Epithelial cell of proximal tubule (primary cell): Measurements from ENCODE around the gene DPCD. TPM values are rescaled to one million over a fixed set of nuclear protein-coding genes. Genes with fewer than 3 reads are reported as not detected.
"Not testable (repeated sequence)": the region's sequence is repeated elsewhere in the genome, so short reads cannot be mapped to it uniquely, and the experiment has no call there.

ENCODE experiments used
- DNase-seq: peaks from one replicate; pipeline ENCODE4 v3.0.0-alpha.2; 2011; ENCODE audit warnings: low read depth
- H3K4me3 ChIP-seq: 2 replicates; pipeline ENCODE4 v1.5.1; 2011; ENCODE audit warnings: low read depth, mild to moderate bottlenecking, low read length
- total RNA-seq: library from RNA; depleted of rRNA; stranded (reverse); fragments of >200 nt; gene quantifications from 2 replicates; pipeline ENCODE4 v1.2.3, GENCODE V29; 2015
- TF ChIP-seq, protein P1 (sequence below): conservative IDR thresholded peaks from 2 replicates; pipeline ENCODE4 v1.5.1; 2012; ENCODE audit warnings: low read depth, mild to moderate bottlenecking, low read length

The DPCD gene
- total RNA-seq, 1 donor from 2014 or later: 65.6 TPM

DNA sequence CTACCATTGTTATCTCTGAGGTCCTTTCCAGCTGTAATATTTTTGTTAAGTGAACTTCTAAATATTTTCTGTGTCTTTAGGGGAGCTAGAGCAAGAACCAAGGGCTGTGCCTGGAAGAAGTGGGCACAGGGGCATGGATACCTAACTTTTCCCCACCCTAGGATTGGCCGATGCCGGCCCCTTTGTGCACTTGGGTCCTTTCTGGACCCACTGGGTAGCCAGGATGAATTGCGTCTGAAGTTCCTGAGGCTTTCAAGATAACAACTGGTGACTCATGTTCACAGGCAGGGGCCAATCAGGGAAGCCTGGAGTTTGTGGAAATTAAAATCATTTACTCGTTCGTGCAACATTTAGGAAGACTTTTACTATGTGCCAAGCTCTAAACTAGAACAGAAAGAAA, 758 bp downstream of the DPCD start:
- TF ChIP-seq, protein P1, sequence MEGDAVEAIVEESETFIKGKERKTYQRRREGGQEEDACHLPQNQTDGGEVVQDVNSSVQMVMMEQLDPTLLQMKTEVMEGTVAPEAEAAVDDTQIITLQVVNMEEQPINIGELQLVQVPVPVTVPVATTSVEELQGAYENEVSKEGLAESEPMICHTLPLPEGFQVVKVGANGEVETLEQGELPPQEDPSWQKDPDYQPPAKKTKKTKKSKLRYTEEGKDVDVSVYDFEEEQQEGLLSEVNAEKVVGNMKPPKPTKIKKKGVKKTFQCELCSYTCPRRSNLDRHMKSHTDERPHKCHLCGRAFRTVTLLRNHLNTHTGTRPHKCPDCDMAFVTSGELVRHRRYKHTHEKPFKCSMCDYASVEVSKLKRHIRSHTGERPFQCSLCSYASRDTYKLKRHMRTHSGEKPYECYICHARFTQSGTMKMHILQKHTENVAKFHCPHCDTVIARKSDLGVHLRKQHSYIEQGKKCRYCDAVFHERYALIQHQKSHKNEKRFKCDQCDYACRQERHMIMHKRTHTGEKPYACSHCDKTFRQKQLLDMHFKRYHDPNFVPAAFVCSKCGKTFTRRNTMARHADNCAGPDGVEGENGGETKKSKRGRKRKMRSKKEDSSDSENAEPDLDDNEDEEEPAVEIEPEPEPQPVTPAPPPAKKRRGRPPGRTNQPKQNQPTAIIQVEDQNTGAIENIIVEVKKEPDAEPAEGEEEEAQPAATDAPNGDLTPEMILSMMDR: no peak
- peak overlapping the region; percentile 100 for H3K4me3 ChIP-seq
- DNase-seq: no peak

DNA sequence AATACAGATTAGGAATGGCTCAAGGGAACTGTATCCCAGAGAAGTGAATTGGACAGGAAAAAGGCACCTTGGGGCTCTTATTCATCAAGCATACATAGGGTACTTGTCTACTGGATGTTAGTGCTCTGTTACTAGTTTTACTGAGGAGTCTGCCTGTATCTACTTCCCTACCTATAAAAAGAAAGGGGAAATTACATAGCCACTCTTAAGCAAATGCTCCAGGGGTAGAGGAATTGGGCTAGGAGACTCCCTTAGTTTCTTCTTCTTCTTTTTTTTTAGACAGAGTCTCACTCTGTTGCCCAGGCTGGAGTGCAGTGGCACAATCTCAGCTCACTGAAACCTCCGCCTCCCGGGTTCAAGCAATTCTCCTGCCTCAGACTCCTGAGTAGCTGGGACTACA, 5.2 kb downstream of the DPCD start:
- not testable (repeated sequence) for H3K4me3 ChIP-seq, DNase-seq

DNA sequence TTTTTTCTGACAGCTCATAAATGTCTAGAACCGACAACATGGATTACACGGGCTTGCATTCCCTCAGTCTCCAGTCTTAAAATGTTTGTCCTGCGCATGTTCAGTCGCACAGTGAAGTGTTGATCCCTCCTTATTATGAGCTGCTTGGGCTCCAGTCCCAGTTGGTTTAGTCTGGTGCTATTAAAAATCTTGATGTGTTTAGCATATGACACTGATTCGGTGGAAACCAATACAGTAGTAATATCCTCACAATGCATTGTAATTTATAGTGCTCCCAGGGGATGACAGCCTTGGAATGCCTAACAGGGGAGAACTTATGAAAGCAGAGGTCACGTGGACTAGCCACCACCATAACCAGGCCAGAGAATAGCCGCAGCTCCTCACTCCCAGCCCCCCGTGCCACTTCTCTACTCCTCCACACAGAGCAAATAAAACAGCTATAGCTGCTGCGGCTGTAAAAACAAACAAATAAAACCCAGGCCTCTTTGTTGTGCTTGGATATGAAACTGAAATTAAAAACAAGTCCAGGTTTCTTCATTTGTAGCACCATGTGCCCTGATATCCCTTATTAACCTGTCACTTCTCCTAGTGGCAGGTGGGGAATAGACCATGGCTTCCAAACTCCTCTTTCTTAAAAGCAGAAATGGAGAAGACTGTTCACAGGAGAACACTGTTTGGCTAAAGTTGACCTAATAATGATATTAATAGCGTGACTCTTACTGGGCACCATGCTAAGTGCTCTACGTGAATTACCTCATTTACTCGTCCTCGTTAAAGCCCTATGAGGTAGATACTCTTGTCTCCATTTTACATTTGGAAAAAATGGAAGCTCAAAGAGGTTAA, 7.7 kb downstream of the DPCD start:
- TF ChIP-seq, protein P1: no peak
- DNase-seq: no peak
- H3K4me3 ChIP-seq: no peak overlapping the region

DNA sequence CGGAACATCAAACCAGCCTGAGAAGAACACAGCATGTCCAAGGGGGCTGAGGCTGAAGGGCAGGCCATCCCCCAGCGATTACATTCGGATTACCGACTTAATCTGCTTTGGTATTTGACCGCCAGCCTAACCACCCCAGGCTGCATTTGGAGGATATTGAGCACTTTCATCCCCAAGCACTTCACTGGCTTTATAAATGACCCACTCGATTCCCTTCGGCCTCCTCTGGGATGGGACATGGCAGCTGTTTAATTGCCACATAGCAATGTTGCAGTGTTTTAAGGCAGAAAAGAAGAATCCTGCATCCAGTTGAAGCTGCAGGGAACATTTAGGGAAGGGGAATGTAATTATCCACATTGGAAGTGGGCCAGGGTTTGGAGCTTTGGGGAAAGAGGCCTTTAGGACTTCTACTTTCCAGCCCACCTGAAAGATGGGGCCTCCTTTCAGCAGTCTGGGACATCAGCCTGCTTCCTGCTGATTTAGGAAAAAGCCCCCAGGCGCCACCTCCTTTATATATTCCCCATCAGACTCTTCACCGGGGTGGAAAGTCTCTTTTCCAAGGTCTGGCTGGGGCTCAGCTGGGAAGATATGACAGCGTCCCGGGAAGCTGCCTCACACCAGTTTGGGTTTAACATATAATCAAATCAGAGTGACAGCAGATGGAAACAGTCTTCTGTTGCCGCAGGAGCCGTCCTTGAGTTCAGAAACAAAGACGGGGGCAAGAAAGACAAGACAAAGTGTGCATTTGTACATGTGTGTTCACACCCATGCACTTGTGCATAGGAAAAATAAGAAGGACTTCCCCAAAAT, 9.2 kb downstream of the DPCD start:
- DNase-seq: no peak
- no peak overlapping the region for H3K4me3 ChIP-seq
- TF ChIP-seq, protein P1: no peak

DNA sequence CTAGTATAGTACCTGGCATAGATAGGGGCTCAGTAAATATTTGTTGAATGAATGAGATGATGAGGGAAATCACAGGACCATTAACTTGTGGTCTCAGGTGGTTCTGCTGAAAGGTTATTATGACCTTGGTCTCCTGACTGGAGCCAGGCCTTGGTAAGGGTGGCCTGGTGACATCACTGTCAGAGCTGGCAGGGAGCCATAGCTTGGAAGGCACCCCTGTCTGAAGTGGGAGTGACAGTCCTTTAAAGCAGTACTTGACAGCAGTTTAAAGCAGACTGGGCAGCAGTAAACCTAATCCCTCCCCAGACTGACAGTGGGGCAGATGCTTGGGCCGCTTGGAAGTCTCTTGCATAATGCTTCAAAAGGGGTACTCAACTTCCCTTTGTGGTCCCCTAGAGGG, 13.4 kb downstream of the DPCD start:
- no peak for DNase-seq
- TF ChIP-seq, protein P1: no peak
- no peak overlapping the region for H3K4me3 ChIP-seq

DNA sequence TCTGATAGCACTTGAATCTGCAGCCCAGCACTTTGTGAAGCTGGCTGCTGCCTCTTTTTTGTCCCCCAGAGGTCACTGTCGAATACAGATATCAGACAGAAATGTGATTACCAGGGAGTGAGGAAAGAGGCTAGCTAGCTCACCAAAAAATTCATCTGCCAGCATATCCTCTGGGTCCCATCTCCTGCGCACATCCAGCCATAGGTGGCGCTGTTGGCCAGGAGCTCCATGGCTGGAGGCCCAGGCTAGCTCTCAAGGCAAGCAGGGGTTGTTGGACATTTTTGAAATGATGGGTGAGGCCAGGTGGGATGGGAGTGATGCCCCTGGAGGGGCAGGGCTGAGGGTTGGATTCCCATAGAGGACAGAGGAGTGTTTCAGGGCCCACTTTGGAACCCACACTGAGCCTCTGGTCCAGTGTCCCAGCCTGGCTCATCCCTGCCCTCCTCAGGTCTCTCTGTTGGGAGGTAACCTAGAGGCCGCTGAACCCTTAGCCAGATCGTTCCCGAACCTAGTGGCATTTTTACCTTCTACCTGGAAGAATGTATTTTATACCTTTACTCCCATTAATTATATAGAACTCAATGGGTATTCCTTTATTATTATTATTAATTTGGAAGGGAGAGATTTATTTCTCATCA, 14.8 kb downstream of the DPCD start:
- DNase-seq: no peak
- TF ChIP-seq, protein P1: peak; percentile 83
- no peak overlapping the region for H3K4me3 ChIP-seq

DNA sequence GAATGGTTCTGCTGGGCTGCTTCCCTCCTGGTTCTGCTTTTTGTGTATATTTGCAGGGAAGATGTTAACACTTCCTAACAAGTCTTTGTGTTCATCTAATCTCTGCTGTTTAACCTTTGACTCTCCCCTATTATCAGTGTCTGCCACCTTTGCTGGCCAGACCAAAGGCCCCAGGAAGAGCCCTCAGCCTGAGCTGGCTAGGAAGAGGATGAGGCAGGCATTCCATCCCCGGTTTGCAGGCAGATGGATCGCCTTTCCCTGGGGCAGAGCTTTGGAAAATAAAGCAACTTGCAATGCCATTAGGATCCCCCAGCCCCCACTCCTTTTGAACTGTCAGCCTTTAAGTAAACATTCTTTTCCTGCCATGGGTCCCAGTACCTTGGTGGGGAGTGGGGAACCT, 19.0 kb downstream of the DPCD start:
- DNase-seq: no peak
- TF ChIP-seq, protein P1: no peak
- H3K4me3 ChIP-seq: no peak overlapping the region
